Left ventricle myocardium inferior (tissue), 1 donor: Measurements from ENCODE around the gene WDR54. TPM values are rescaled to one million over a fixed set of nuclear protein-coding genes. Genes with fewer than 3 reads are reported as not detected.
A peak's percentile ranks its signal among the peaks of the same experiment; 100 is the strongest.

Experiments
- DNase-seq: peaks from one replicate; pipeline ENCODE4 v3.0.0-alpha.2; 2020
- H3K27ac ChIP-seq: fragments of 200-600 bp; replicated peaks from 2 replicates; pipeline ENCODE4 v1.8.0; 2021
- H3K27me3 ChIP-seq: fragments of 200-600 bp; 2 replicates; pipeline ENCODE4 v1.8.0; 2021; ENCODE audit warnings: low read depth
- H3K36me3 ChIP-seq: fragments of 200-600 bp; 2 replicates; pipeline ENCODE4 v1.8.0; 2021
- H3K4me1 ChIP-seq: fragments of 200-600 bp; 2 replicates; pipeline ENCODE4 v1.8.0; 2021
- H3K4me3 ChIP-seq: fragments of 200-600 bp; 2 replicates; pipeline ENCODE4 v1.8.0; 2021; ENCODE audit warnings: mild to moderate bottlenecking, moderate library complexity
- H3K9me3 ChIP-seq: fragments of 200-600 bp; replicated peaks from 2 replicates; pipeline ENCODE4 v1.8.0; 2021
- CTCF ChIP-seq: fragments of 200-600 bp; IDR thresholded peaks from 2 replicates; pipeline ENCODE4 v1.8.0; 2021; ENCODE audit warnings: antibody characterized with exemption, mild to moderate bottlenecking, borderline replicate concordance
- intact Hi-C: fragments of 100-400 bp; cut with micrococcal nuclease; formaldehyde crosslinking; loops from one replicate; pipeline ENCODE4 v1.11.0; 2022
- total RNA-seq: library from RNA; stranded (reverse); fragmentation: NEBNext Ultra II Directional; extraction: Animal tissue kit (Norgen Biotek cat#: 25700); gene quantifications from one replicate; pipeline ENCODE4 v1.2.1, GENCODE V29; 2021
- donor health status: DM: no; HTN: yes; CAD: no; lungs with severe emphysema.

Gene WDR54
- total RNA-seq, 1 donor from 2014 or later: 2.9 TPM

DNA sequence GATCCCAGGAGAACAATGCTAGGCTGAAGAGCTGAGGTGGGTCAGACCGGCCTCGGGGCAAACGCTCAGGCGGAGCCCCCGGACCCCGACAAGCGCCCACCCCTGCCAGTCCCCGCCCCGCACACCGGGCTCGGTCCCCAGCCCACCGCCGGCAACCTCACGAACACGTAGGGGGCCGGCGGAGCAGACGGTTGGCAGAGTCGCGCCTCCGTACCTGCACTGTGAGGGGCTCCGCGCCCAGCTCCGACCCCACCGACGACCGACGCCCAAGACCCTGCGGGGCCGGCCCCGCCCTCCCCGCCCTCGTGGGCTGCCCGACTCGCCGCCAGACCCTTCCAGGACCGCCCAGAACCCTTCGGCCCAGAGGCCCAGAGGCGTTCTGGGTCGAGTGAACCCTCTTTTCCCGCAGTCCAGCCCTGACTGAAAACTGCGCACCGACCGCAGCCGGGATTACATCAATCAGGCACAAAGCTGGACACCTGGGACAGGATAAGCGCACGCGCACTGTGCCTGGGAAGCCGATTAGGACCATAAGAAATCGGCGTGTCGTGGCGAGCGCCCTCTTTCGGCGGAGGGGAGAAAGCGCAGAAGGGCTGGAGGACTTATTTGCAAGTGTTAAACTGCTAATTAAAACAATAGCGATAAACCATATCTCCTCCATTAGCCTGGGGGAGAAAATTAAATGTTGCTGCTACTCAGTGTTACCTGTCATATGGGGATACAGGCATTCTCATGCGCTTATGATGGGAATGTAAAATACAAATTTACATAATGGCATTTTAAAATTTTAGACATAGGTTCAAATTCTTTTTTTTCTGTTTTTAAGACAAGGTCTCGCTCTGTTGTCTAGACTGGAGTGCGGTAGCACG, 29.7 kb upstream of the WDR54 start:
- H3K27me3 ChIP-seq: no peaks in the 10 kb centered on the region
- peak overlapping the region; percentile 95 for H3K27ac ChIP-seq
- no peaks in the 10 kb centered on the region for H3K9me3 ChIP-seq
- no peaks in the 10 kb centered on the region for H3K36me3 ChIP-seq
- DNase-seq: peak; percentile 90
- peak; percentile 97 for TF ChIP-seq CTCF
- peaks cover 54% of the 10 kb centered on the region for H3K4me1 ChIP-seq
- peak overlapping the region; percentile 94 for H3K4me3 ChIP-seq
- intact Hi-C loops: no loop called here

- no peak for TF ChIP-seq CTCF
- no peak for DNase-seq
- Histone ChIP-seq H3K27ac (peak overlapping the region; percentile 95), H3K4me1 (peaks cover 48% of the 10 kb centered on the region), H3K27me3 (no peaks in the 10 kb centered on the region), H3K36me3 (no peaks in the 10 kb centered on the region), H3K9me3 (no peaks in the 10 kb centered on the region), H3K4me3 (peak overlapping the region; percentile 94)
- intact Hi-C loops: no loop called here
Observed at GRCh38 chr2:74392449-74392743, 29.1 kb upstream of the WDR54 start.

DNA sequence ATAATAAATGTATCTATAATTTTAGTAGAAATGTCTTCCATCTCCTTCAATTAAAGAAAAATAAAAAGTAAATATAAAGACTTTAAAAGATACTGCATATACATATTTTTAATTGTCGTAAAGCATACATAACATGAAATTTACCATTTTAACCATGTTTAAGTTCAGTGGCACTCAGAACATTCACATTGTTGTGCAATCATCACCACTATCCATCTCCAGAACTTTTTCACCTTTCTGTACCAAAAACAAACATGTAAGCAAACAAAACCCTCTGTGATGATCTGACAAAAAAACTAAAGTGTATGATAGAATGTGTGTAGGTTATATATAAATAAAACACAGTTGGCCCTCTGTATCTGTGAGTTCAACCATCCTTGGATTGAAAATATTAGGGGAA, 28.0 kb upstream of the WDR54 start:
- Histone ChIP-seq H3K4me3 (no peak overlapping the region), H3K27me3 (no peaks in the 10 kb centered on the region), H3K4me1 (peaks cover 37% of the 10 kb centered on the region), H3K36me3 (no peaks in the 10 kb centered on the region), H3K27ac (no peak overlapping the region), H3K9me3 (no peaks in the 10 kb centered on the region)
- TF ChIP-seq CTCF: no peak
- intact Hi-C loops: no loop called here
- DNase-seq: no peak

DNA sequence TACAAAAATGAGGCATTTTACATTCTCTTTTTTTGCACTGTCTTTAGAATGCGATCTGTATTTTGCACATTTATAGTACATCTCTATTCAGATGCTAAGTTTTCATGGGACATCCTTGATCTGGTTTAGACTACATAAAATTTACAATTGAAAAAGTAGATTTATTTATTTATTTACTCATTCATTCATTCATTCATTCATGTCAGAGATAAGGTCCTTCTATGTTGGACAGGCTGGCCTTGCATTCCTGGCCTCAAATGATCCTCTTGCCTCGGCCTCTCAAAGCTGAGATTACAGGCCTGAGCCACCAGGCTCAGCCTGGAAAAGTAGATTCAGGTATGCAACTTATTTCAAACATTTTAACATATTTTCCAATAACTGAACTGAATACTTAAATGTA, 25.4 kb upstream of the WDR54 start:
- no peak overlapping the region for H3K27ac ChIP-seq
- H3K27me3 ChIP-seq: no peaks in the 10 kb centered on the region
- H3K4me3 ChIP-seq: no peak overlapping the region
- TF ChIP-seq CTCF: no peak
- no peaks in the 10 kb centered on the region for H3K36me3 ChIP-seq
- H3K4me1 ChIP-seq: peaks cover 11% of the 10 kb centered on the region
- intact Hi-C loops: no loop called here
- H3K9me3 ChIP-seq: no peaks in the 10 kb centered on the region
- no peak for DNase-seq

- no peak overlapping the region for H3K4me3 ChIP-seq
- intact Hi-C loops: no loop called here
- H3K4me1 ChIP-seq: no peaks in the 10 kb centered on the region
- H3K36me3 ChIP-seq: no peaks in the 10 kb centered on the region
- no peak overlapping the region for H3K27ac ChIP-seq
- no peaks in the 10 kb centered on the region for H3K9me3 ChIP-seq
- peak; percentile 63 for TF ChIP-seq CTCF
- no peak for DNase-seq
- H3K27me3 ChIP-seq: no peaks in the 10 kb centered on the region
Observed at GRCh38 chr2:74399785-74400184, 21.7 kb upstream of the WDR54 start.
